ENCODE results near the gene INPP5A.
"Not testable (repeated sequence)": the region's sequence is repeated elsewhere in the genome, so short reads cannot be mapped to it uniquely, and the experiment has no call there.

The INPP5A gene

GRCh38 chr10:132584081-132584480 is 46.5 kb downstream of the INPP5A start:
- DNase-seq, result no peak

GRCh38 chr10:132585732-132586722 is 48.4 kb downstream of the INPP5A start:
- DNase-seq, result no peak

- no peak for DNase-seq
These were observed 49.2 kb downstream of the INPP5A start for GRCh38 chr10:132586739-132587138.

GRCh38 chr10:132587175-132587574 is 49.6 kb downstream of the INPP5A start:
- no peak for DNase-seq

- no peak for DNase-seq
These were observed 50.9 kb downstream of the INPP5A start for GRCh38 chr10:132588301-132589013.

- no peak for DNase-seq
These were observed 51.4 kb downstream of the INPP5A start for GRCh38 chr10:132589015-132589414.

- no peak for DNase-seq
These were observed 52.1 kb downstream of the INPP5A start for GRCh38 chr10:132589681-132590080.

- DNase-seq, result no peak
These were observed 52.6 kb downstream of the INPP5A start for GRCh38 chr10:132590094-132590751.

- DNase-seq, result no peak
These were observed 53.1 kb downstream of the INPP5A start for GRCh38 chr10:132590752-132591121.

GRCh38 chr10:132591166-132591971 is 53.8 kb downstream of the INPP5A start:
- peak; percentile 23 for DNase-seq

GRCh38 chr10:132592790-132593383 is 55.3 kb downstream of the INPP5A start:
- no peak for DNase-seq

- no peak for DNase-seq
These were observed 55.8 kb downstream of the INPP5A start for GRCh38 chr10:132593389-132593788.

GRCh38 chr10:132593900-132594876 is 56.6 kb downstream of the INPP5A start:
- DNase-seq, result no peak

- DNase-seq, result no peak
These were observed 57.4 kb downstream of the INPP5A start for GRCh38 chr10:132595021-132595420.

- no peak for DNase-seq
These were observed 58.3 kb downstream of the INPP5A start for GRCh38 chr10:132595854-132596253.

GRCh38 chr10:132596742-132597279 is 59.2 kb downstream of the INPP5A start:
- DNase-seq, result no peak

GRCh38 chr10:132597654-132598053 is 60.1 kb downstream of the INPP5A start:
- DNase-seq, result no peak

- DNase-seq, result not testable (repeated sequence)
These were observed 61.5 kb downstream of the INPP5A start for GRCh38 chr10:132599023-132599618.

GRCh38 chr10:132599732-132600131 is 62.1 kb downstream of the INPP5A start:
- no peak for DNase-seq

GRCh38 chr10:132600416-132600815 is 62.8 kb downstream of the INPP5A start:
- no peak for DNase-seq
